Right renal cortex interstitium (tissue), 3 donors: ENCODE data around the gene FBXL15. TPM values are rescaled to one million over a fixed set of nuclear protein-coding genes. Genes with fewer than 3 reads are reported as not detected.

Experiments used
- polyA plus RNA-seq, 3 donors: library from polyadenylated mRNA; unstranded; fragments of 120-200 nt; gene quantifications; one replicate each; pipeline ENCODE4 v1.2.1, GENCODE V29; 2013; ENCODE audit not compliant: insufficient read length in 3 of 3

Gene FBXL15
- polyA plus RNA-seq, 3 donors, result 5.9 to 8.0 (median 5.9) TPM

Other genes with a start within 250 kb of the FBXL15 start
- 1 to 10 TPM; 2.8 to 3.2 (median 3.2) TPM for gene ELOVL3, start 194.5 kb upstream of the FBXL15 start, polyA plus RNA-seq
- under 1 TPM; 0.51 to 0.64 (median 0.53) TPM for gene PITX3, start 179.3 kb upstream of the FBXL15 start, polyA plus RNA-seq
- gene GBF1, start 175.3 kb upstream of the FBXL15 start, polyA plus RNA-seq, result 10 to 100 TPM; 40.5 to 44.7 (median 42.3) TPM
- 10 to 100 TPM; 15.7 to 17.4 (median 16.8) TPM for gene NFKB2, start 25.1 kb upstream of the FBXL15 start, polyA plus RNA-seq
- 1 to 10 TPM; 6.9 to 9.1 (median 7.8) TPM for gene PSD, start 2.1 kb upstream of the FBXL15 start, polyA plus RNA-seq
- gene CUEDC2, start 11.7 kb downstream of the FBXL15 start, polyA plus RNA-seq, result 10 to 100 TPM; 72.0 to 78.2 (median 72.9) TPM
- under 1 TPM; 0.57 to 0.62 (median 0.58) TPM for gene C10orf95, start 30.7 kb downstream of the FBXL15 start, polyA plus RNA-seq
- 10 to 100 TPM; 87.7 to 90.1 (median 89.2) TPM for gene ACTR1A, start 81.9 kb downstream of the FBXL15 start, polyA plus RNA-seq
- 10 to 100 TPM; 24.1 to 30.0 (median 27.6) TPM for gene SUFU, start 83.1 kb downstream of the FBXL15 start, polyA plus RNA-seq
- gene TRIM8, start 223.6 kb downstream of the FBXL15 start, polyA plus RNA-seq, result 100 to 1,000 TPM; 121 to 127 (median 121) TPM